Tibial nerve (tissue), 4 donors: ENCODE measurements around the gene C2orf78. TPM values are rescaled to one million over a fixed set of nuclear protein-coding genes. Genes with fewer than 3 reads are reported as not detected.

Experiments
- DNase-seq, 2 donors: peaks; one replicate each; pipeline ENCODE4 v3.0.0-alpha.2; 2019; ENCODE audit warnings: low spot score in 2 of 2
- H3K27ac ChIP-seq, 4 donors: fragments of 200-600 bp; sonication (generic) in 3 of 4; one replicate each; pipeline ENCODE4 v1.5.1; 2017 to 2019; ENCODE audit warnings: mild to moderate bottlenecking in 1 of 4
- H3K27me3 ChIP-seq, 2 donors: fragments of 200-600 bp; sonication (generic) in 1 of 2; one replicate each; pipeline versions ENCODE4 v1.5.1 to v1.6.0; 2017 to 2019
- H3K36me3 ChIP-seq, 3 donors: fragments of 200-600 bp; sonication (generic); one replicate each; pipeline ENCODE4 v1.5.1; 2018 to 2019
- H3K4me1 ChIP-seq, 4 donors: fragments of 200-600 bp; sonication (generic) in 3 of 4; one replicate each; pipeline ENCODE4 v1.5.1; 2017 to 2019
- H3K4me3 ChIP-seq, 4 donors: fragments of 200-600 bp; sonication (generic) in 3 of 4; one replicate each; pipeline ENCODE4 v1.5.1; 2017 to 2019; ENCODE audit warnings: mild to moderate bottlenecking in 1 of 4, moderate library complexity in 1 of 4
- H3K9me3 ChIP-seq, 4 donors: fragments of 200-600 bp; sonication (generic) in 3 of 4; one replicate each; pipeline ENCODE4 v1.5.1; 2017 to 2019
- CTCF ChIP-seq, 5 experiments: fragments of 200-600 bp in 3 of 5; fragments of 450-650 bp in 2 of 5; sonication (generic) in 3 of 5; IDR thresholded peaks; one replicate each; pipeline ENCODE4 v1.5.1; 2016 to 2019; ENCODE audit warnings: antibody characterized with exemption in 5 of 5, mild to moderate bottlenecking in 3 of 5, moderate library complexity in 2 of 5
- EP300 ChIP-seq, 2 donors: sonication (generic); formaldehyde crosslinking; IDR thresholded peaks; one replicate each; pipeline ENCODE4 v1.6.1; 2017; ENCODE audit warnings: antibody characterized with exemption in 2 of 2, mild to moderate bottlenecking in 1 of 2
- POLR2A ChIP-seq, 2 donors: fragments of 450-650 bp; IDR thresholded peaks; one replicate each; pipeline ENCODE4 v1.6.1; 2017; ENCODE audit warnings: antibody characterized with exemption in 2 of 2, mild to moderate bottlenecking in 2 of 2, moderate library complexity in 2 of 2
- WGBS, 2 donors: methylation state at CpG; one replicate each; pipeline ENCODE4 v1.1.5; 2018; 5-methylcytosine and 5-hydroxymethylcytosine counted together
- total RNA-seq, 4 donors: library from RNA; depleted of rRNA; stranded (reverse); fragments of >200 nt; gene quantifications; one replicate each; pipeline ENCODE4 v1.1.0, GENCODE V29; 2016

Gene C2orf78
- total RNA-seq, 4 donors from 2014 or later = not detected

- Histone ChIP-seq H3K9me3 (no peaks in the 10 kb centered on the region), H3K27ac (peak overlapping the region in 1 of 4 donors; percentile 25), H3K4me1 (peaks cover 0 to 55% (median 23%) of the 10 kb centered on the region in 4 donors), H3K27me3 (no peaks in the 10 kb centered on the region), H3K4me3 (no peak overlapping the region), H3K36me3 (peaks cover 0 to 42% (median 0%) of the 10 kb centered on the region in 3 donors)
- DNase-seq = no peak
- WGBS, 2 donors = 67 to 76% methylated on average over 11 of the region's 11 CpGs
- no peak for TF ChIP-seq POLR2A (IDR thresholded peaks at IDR 0.05)
- no peak for TF ChIP-seq EP300 (IDR thresholded peaks at IDR 0.05)
- TF ChIP-seq CTCF (IDR thresholded peaks at IDR 0.05) = no peak
Measured at GRCh38 chr2:73830871-73831401, 47.0 kb downstream of the C2orf78 start.

- Histone ChIP-seq H3K4me1 (peaks cover 0 to 61% (median 22%) of the 10 kb centered on the region in 4 donors), H3K36me3 (peaks cover 0 to 52% (median 0%) of the 10 kb centered on the region in 3 donors), H3K4me3 (no peak overlapping the region), H3K27ac (no peak overlapping the region), H3K27me3 (no peaks in the 10 kb centered on the region), H3K9me3 (no peaks in the 10 kb centered on the region)
- no peak for DNase-seq
- TF ChIP-seq CTCF (IDR thresholded peaks at IDR 0.05) (no peak), POLR2A (IDR thresholded peaks at IDR 0.05) (no peak), EP300 (IDR thresholded peaks at IDR 0.05) (no peak)
Measured at GRCh38 chr2:73832930-73833329, 48.9 kb downstream of the C2orf78 start.

- Histone ChIP-seq H3K4me3 (no peak overlapping the region), H3K4me1 (peaks cover 0 to 54% (median 9%) of the 10 kb centered on the region in 4 donors), H3K9me3 (no peaks in the 10 kb centered on the region), H3K27me3 (no peaks in the 10 kb centered on the region), H3K36me3 (peaks cover 0 to 48% (median 0%) of the 10 kb centered on the region in 3 donors), H3K27ac (peak overlapping the region in 1 of 4 donors; percentile 55)
- TF ChIP-seq POLR2A (IDR thresholded peaks at IDR 0.05) = no peak
- no peak for TF ChIP-seq EP300 (IDR thresholded peaks at IDR 0.05)
- no peak for TF ChIP-seq CTCF (IDR thresholded peaks at IDR 0.05)
- no peak for DNase-seq
- 71 to 76% methylated on average over 14 to 15 of the region's 17 CpGs for WGBS, 2 donors
Measured at GRCh38 chr2:73836141-73836943, 52.4 kb downstream of the C2orf78 start.

GRCh38 chr2:73837847-73838585 is 54.0 kb downstream of the C2orf78 start:
- H3K36me3 ChIP-seq = peaks cover 0 to 46% (median 0%) of the 10 kb centered on the region in 3 donors
- TF ChIP-seq EP300 (IDR thresholded peaks at IDR 0.05) (no peak), CTCF (IDR thresholded peaks at IDR 0.05) (no peak), POLR2A (IDR thresholded peaks at IDR 0.05) (no peak)
- H3K27me3 ChIP-seq = no peaks in the 10 kb centered on the region
- no peak overlapping the region for H3K4me3 ChIP-seq
- peak overlapping the region in 2 of 4 donors; percentile 55 to 72 for H3K27ac ChIP-seq
- DNase-seq = no peak
- WGBS, 2 donors = 83 to 88% methylated on average over 4 of the region's 4 CpGs
- H3K9me3 ChIP-seq = no peaks in the 10 kb centered on the region
- peaks cover 0 to 37% (median 4%) of the 10 kb centered on the region in 4 donors for H3K4me1 ChIP-seq
